Measurements from ENCODE around the gene OAF.

GRCh38 chr11:120197977-120198376, 12.9 kb upstream of the OAF start:
- no peak for TF ChIP-seq CTCF (conservative IDR thresholded peaks at IDR 0.05 in 1 of 2, IDR thresholded peaks at IDR 0.05 in 1 of 2; ENCODE audit: extremely low read depth in 1 of 2, insufficient read depth in 1 of 2, low read depth in 1 of 2, low read length in 2 of 2)
- TF ChIP-seq EZH2 (IDR thresholded peaks at IDR 0.05; ENCODE audit: borderline replicate concordance, low read length) = no peak

All from mammary epithelial cell (primary cell).